Sigmoid colon (tissue), 3 donors: ENCODE data around the gene PJA2.

ENCODE experiments used
- CTCF ChIP-seq, 4 experiments: fragments of 450-650 bp in 3 of 4; fragments of 200-600 bp in 1 of 4; IDR thresholded peaks; one replicate each; pipeline ENCODE4 v1.5.1; 2016 to 2019; ENCODE audit warnings: antibody characterized with exemption in 4 of 4, mild to moderate bottlenecking in 3 of 4, moderate library complexity in 2 of 4
- POLR2A ChIP-seq, 2 donors: fragments of 450-650 bp; IDR thresholded peaks; one replicate each; pipeline ENCODE4 v1.6.1; 2016; ENCODE audit warnings: antibody characterized with exemption in 2 of 2, mild to moderate bottlenecking in 2 of 2, moderate library complexity in 2 of 2

- no peak for TF ChIP-seq CTCF (IDR thresholded peaks at IDR 0.05)
- no peak for TF ChIP-seq POLR2A (IDR thresholded peaks at IDR 0.05)
These were observed 12.2 kb upstream of the PJA2 start for GRCh38 chr5:109421956-109422355.
